Activated naive CD8-positive, alpha-beta T cell treated with anti-CD3 and anti-CD28 coated beads for 36 hours (primary cell): ENCODE results near the gene DHCR24. TPM values are rescaled to one million over a fixed set of nuclear protein-coding genes. Genes with fewer than 3 reads are reported as not detected.

ENCODE experiments used
- DNase-seq: peaks from one replicate; pipeline ENCODE4 v3.0.0; 2021
- H3K27ac Mint-ChIP-seq: one replicate; pipeline ENCODE4 v1.8.0; 2022; ENCODE audit warnings: mild to moderate bottlenecking, moderate library complexity, mixed read lengths
- H3K27me3 Mint-ChIP-seq: one replicate; pipeline ENCODE4 v1.8.0; 2022; ENCODE audit warnings: mild to moderate bottlenecking, mixed read lengths
- H3K36me3 Mint-ChIP-seq: one replicate; pipeline ENCODE4 v1.8.0; 2021; ENCODE audit warnings: mild to moderate bottlenecking, mixed read lengths
- H3K4me1 Mint-ChIP-seq: one replicate; pipeline ENCODE4 v1.8.0; 2021; ENCODE audit warnings: mixed read lengths
- H3K4me3 Mint-ChIP-seq: one replicate; pipeline ENCODE4 v1.8.0; 2022; ENCODE audit warnings: mild to moderate bottlenecking, moderate library complexity, mixed read lengths
- H3K9me3 Mint-ChIP-seq: one replicate; pipeline ENCODE4 v1.8.0; 2022; ENCODE audit warnings: mixed read lengths
- total RNA-seq, 2 experiments: library from RNA; stranded (reverse); gene quantifications; one replicate each; pipeline ENCODE4 v1.2.3, GENCODE V29; 2021

DHCR24 gene
- total RNA-seq, 2 experiments from 2014 or later = 66.1 to 69.4 TPM

DNA sequence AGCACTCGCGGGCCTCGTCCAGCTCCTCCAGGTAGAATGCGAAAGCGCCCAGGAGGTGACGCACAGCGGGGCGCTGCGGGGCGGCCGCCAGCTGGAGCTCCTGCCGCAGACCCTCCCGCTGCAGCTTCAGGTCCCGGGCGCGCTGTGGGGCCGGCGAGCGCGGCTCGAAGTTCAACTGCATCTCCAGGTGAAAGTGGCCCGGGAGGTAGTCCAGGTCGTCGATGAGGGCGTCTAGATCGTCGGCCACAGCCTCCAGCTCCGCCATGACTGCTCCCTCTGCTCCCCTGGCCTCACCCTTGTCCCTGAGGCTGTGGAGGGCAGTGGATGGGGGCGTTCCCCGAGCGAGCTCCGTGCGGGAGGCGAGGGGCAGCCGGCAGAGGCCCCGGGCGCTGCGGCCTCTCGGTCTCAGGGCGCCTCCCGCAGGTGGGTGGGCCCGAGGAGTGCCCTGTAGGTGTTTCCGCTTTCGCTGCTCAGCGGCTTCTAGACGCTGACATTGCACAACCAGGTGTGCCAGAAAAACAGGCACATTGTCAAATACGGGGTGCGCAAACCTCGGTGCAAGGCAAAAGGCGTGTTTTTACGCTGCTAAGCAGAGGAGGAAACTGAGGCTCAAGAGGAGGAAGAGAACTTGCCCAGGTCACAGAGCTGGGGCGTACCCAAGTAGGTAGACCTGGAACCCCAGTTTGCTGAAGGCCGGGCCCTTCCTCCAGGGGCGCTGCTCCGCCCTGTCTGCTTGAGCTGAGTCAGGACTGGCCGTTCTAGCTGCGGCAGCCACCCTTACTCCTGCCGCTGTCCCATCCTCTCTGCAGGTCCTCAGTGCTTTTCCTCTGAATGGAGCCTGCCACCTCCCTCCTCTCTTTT is 85.9 kb downstream of the DHCR24 start, which contains the start of gene TTC22:
Gene TTC22 (minus strand): TSS at position 425 of the 861 bp plus-strand sequence. CDS start 160 bp downstream, at position 265.
- H3K36me3 Mint-ChIP-seq = no peaks in the 10 kb centered on the region
- no peaks in the 10 kb centered on the region for H3K27me3 Mint-ChIP-seq
- DNase-seq = peak; percentile 77
- peak within 1 kb of the TSS; percentile 81 for H3K27ac Mint-ChIP-seq
- peaks cover 41% of the 10 kb centered on the region for H3K4me1 Mint-ChIP-seq
- H3K4me3 Mint-ChIP-seq = peak within 1 kb of the TSS; percentile 86
- H3K9me3 Mint-ChIP-seq = no peaks in the 10 kb centered on the region

DNA sequence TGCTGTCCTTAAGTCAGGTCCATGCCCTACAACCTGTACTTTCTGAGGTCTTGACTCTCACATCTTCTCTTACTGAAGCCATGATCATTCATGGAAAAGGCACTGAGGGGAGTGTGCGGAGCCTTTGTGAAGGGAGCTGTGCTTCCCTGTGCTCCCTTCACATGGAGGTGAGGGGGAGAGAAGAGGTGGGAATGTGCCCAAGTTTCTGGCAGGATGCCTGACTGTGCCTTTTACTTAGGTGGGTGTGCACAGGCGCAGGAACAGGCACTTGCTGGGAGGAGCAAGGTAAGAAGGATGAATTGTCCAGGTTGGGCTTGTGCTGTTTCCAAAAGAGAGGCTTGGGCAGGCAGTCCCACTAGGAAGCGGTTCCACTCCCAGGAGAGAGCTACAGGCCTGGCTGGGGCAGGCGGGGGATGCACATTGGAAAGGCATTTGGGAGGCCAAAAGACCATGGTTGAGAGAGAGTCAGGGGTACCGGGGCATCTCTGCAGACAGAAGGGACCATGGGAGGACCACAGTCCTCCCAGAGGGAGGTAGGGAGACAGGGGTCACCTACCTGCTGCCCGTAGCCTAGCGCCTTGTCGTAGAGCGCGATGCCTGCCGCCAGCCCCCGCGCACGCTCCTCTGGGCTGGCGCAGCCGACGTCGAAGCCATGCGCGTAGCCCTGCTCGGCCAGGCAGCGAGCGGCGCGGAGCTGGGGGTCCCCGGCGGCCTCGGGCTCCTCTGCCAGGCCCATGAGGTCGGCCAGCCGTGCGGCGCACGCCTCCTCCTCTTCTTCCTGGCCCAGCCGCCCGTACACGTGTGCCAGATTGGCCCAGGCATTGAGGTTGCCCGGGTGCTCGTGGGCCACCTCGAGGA is 86.7 kb downstream of the DHCR24 start:
- no peak for DNase-seq
- Mint-ChIP-seq H3K27ac (peak overlapping the region; percentile 79), H3K4me3 (peak overlapping the region; percentile 86), H3K9me3 (no peaks in the 10 kb centered on the region), H3K4me1 (peaks cover 41% of the 10 kb centered on the region), H3K36me3 (no peaks in the 10 kb centered on the region), H3K27me3 (no peaks in the 10 kb centered on the region)

Other genes starting within 250 kb of the DHCR24 start
- under 1 TPM; 0.12 to 0.14 TPM for gene MROH7, start 245.4 kb downstream of the DHCR24 start, total RNA-seq
- 10 to 100 TPM; 40.1 to 41.4 TPM for gene TTC4, start 171.3 kb downstream of the DHCR24 start, total RNA-seq
- gene PARS2, start 122.7 kb downstream of the DHCR24 start, total RNA-seq = 1 to 10 TPM; 6.4 to 6.6 TPM
- gene TTC22, start 85.9 kb downstream of the DHCR24 start, total RNA-seq = 1 to 10 TPM; 4.8 to 5.3 TPM
- not detected for gene TMEM61, start 93.4 kb upstream of the DHCR24 start, total RNA-seq
- not detected for gene BSND, start 111.7 kb upstream of the DHCR24 start, total RNA-seq
- not detected for gene PCSK9, start 152.4 kb upstream of the DHCR24 start, total RNA-seq